Cardiac muscle cell (in vitro differentiated cells and primary cell): ENCODE data around the gene SMAD4. TPM values are rescaled to one million over a fixed set of nuclear protein-coding genes. Genes with fewer than 3 reads are reported as not detected.
"Not testable (repeated sequence)": the region's sequence is repeated elsewhere in the genome, so short reads cannot be mapped to it uniquely, and the experiment has no call there.

Source experiments
- DNase-seq, 2 donors: peaks; one replicate each; pipeline versions ENCODE4 v3.0.0 to v3.0.0-alpha.2; 2010 to 2017; ENCODE audit warnings: low read depth in 1 of 2, low spot score in 1 of 2
- H3K27ac ChIP-seq: fragments of 200-600 bp; sonication (generic); 2 replicates; pipeline ENCODE4 v1.5.1; 2016
- H3K27me3 ChIP-seq: fragments of 200-600 bp; sonication (generic); 2 replicates; pipeline ENCODE4 v1.6.0; 2016; ENCODE audit warnings: control low read depth
- H3K36me3 ChIP-seq: fragments of 200-600 bp; sonication (generic); 2 replicates; pipeline ENCODE4 v1.5.1; 2016; ENCODE audit warnings: control low read depth
- H3K4me1 ChIP-seq: fragments of 200-600 bp; sonication (generic); 2 replicates; pipeline ENCODE4 v1.8.1; 2017; ENCODE audit warnings: low read depth, mild to moderate bottlenecking, mixed run types
- H3K4me3 ChIP-seq: fragments of 200-600 bp; sonication (generic); 2 replicates; pipeline ENCODE4 v1.5.1; 2016; ENCODE audit warnings: mild to moderate bottlenecking
- H3K9me3 ChIP-seq: fragments of 200-600 bp; sonication (generic); 2 replicates; pipeline ENCODE4 v1.5.1; 2017; ENCODE audit warnings: low read depth, mild to moderate bottlenecking, control low read depth
- CTCF ChIP-seq: IDR thresholded peaks from 2 replicates; pipeline ENCODE4 v1.5.1; 2012; ENCODE audit warnings: low read depth, mild to moderate bottlenecking, low read length
- polyA plus RNA-seq: library from polyadenylated mRNA; unstranded; fragments of >200 nt; fragmentation: Nextera tagmentation; extraction: Ambion mirVana; gene quantifications from 2 replicates; pipeline ENCODE4 v1.2.1, GENCODE V29; 2016
- total RNA-seq: library from RNA; depleted of rRNA; stranded (reverse); fragments of >200 nt; gene quantifications from 2 replicates; pipeline ENCODE4 v1.2.3, GENCODE V29; 2016

SMAD4 gene
- total and polyA plus RNA-seq, 2 experiments from 2014 or later, result 72.4 to 75.5 TPM

- Histone ChIP-seq H3K27ac (no peak overlapping the region), H3K36me3 (no peaks in the 10 kb centered on the region), H3K4me1 (no peaks in the 10 kb centered on the region), H3K27me3 (no peaks in the 10 kb centered on the region), H3K4me3 (no peak overlapping the region), H3K9me3 (no peaks in the 10 kb centered on the region)
- no peak for DNase-seq
- no peak for TF ChIP-seq CTCF
These were observed 77.7 kb downstream of the SMAD4 start for GRCh38 chr18:51107598-51108305.

GRCh38 chr18:51108330-51108729 lies 78.3 kb downstream of the SMAD4 start:
- no peaks in the 10 kb centered on the region for H3K4me1 ChIP-seq
- H3K27me3 ChIP-seq, result no peaks in the 10 kb centered on the region
- no peak overlapping the region for H3K4me3 ChIP-seq
- TF ChIP-seq CTCF, result no peak
- no peak for DNase-seq
- H3K9me3 ChIP-seq, result no peaks in the 10 kb centered on the region
- no peaks in the 10 kb centered on the region for H3K36me3 ChIP-seq
- no peak overlapping the region for H3K27ac ChIP-seq

DNA sequence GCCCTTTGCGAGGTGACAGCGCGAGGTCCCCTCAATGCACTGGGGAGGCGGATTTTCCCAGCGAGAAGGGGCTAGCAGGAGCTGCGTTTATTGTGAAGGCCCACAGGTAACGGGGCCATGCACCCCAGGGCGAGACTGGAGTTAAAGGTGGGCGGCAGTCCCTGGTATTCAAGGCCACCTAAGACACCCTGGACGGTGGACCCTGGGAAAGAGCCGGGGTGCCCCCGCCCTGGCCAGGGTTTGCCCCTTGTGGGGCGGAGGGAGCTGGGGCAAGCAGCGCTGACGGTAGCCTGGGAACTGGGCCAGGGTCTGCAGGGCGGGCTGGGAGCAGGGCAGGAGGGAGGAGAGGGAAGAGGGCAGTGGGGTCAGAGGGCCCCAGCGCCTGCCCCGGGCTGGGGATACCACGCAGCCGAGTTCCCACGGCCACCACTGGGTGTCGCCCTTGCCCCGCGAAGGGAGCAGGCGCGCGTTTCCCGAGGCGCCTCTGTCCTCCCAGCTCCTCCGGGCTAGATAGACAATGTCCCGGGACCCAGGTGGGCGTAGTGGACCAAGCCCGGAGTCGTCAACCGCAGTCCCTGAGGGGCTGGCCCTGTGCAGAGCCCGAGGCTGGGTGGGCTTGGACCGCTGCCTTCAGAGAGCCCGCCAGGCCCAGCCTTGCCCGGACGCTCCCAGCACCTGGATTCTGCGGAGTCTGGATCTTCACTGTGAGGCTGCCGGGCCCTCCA lies 80.2 kb downstream of the SMAD4 start:
- Histone ChIP-seq H3K36me3 (no peaks in the 10 kb centered on the region), H3K9me3 (no peaks in the 10 kb centered on the region), H3K27me3 (no peaks in the 10 kb centered on the region), H3K27ac (no peak overlapping the region), H3K4me1 (no peaks in the 10 kb centered on the region), H3K4me3 (no peak overlapping the region)
- peak; percentile 59 to 71 for DNase-seq
- peak; percentile 85 for TF ChIP-seq CTCF

DNA sequence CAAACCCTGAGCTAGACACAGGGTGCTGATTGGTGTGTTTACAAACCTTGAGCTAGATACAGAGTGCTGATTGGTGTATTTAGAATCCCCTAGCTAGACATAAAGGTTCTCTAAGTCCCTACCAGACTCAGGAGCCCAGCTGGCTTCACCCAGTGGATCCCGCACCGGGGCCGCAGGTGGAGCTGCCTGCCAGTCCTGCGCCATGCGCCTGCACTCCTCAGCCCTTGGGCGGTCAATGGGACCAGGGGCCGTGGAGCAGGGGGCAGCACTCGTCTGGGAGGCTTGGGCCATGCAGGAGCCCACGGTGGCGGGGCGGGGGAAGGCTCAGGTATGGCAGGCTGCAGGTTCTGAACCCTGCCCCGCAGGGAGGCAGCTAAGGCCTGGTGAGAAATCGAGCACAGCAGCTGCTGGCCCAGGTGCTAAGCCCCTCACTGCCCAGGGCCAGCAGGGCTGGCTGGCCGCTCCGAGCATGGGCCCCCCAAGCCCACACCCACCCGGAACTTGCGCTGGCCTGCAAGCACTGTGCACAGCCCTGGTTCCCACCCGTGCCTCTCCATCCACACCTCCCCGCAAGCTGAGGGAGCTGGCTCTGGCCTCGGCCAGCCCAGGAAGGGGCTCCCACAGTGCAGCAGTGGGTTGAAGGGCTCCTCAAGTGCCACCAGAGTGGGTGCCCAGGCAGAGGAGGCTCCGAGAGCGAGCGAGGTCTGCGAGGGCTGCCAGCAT lies 81.8 kb downstream of the SMAD4 start:
- H3K27ac ChIP-seq, H3K36me3 ChIP-seq, H3K27me3 ChIP-seq, H3K4me1 ChIP-seq, DNase-seq, H3K9me3 ChIP-seq, H3K4me3 ChIP-seq: not testable (repeated sequence)

DNA sequence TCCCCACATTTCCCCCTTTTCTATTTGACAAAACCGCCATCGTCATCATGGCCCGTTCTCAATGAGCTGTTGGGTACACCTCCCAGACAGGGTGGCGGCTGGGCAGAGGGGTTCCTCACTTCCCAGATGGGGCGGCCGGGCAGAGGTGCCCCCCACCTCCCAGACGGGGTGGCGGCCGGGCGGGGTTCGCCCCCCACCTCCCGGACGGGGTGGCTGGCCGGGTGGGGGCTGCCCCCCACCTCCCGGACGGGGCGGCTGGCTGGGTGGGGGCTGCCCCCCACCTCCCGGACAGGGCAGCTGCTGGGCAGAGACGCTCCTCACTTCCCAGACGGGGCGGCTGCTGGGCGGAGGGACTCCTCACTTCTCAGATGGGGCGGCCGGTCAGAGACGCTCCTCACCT lies 87.0 kb downstream of the SMAD4 start:
- not testable (repeated sequence) for H3K4me3 ChIP-seq, H3K27ac ChIP-seq, H3K9me3 ChIP-seq, H3K27me3 ChIP-seq, DNase-seq, H3K4me1 ChIP-seq, H3K36me3 ChIP-seq

- H3K9me3 ChIP-seq, H3K4me3 ChIP-seq, H3K4me1 ChIP-seq, H3K36me3 ChIP-seq, H3K27ac ChIP-seq, H3K27me3 ChIP-seq, DNase-seq: not testable (repeated sequence)
These were observed 89.5 kb downstream of the SMAD4 start for GRCh38 chr18:51119561-51119960.

DNA sequence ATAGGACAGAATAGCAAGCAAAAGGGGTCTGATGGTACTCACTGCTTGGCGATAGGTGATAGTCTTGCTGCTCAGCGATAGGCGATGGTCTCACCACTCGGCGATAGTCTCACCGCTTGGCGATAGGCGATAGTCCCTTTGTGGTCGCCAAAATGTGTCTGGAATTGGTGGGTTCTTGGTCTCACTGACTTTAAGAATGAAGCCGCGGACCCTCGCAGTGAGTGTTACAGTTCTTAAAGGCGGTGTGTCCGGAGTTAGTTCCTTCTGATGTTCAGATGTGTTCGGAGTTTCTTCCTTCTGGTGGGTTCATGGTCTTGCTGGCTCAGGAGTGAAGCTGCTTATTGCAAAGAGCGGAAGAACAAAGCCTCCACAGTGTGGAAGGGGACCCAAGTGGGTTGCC lies 90.0 kb downstream of the SMAD4 start:
- H3K9me3 ChIP-seq, H3K27me3 ChIP-seq: not testable (repeated sequence)

More for the DNA sequence above, 90.0 kb downstream of the SMAD4 start:
- H3K4me3 ChIP-seq, H3K27ac ChIP-seq, H3K4me1 ChIP-seq, H3K36me3 ChIP-seq, DNase-seq: not testable (repeated sequence)
